Neural progenitor cell (in vitro differentiated cells): Measurements from ENCODE around the gene WDR93. TPM values are rescaled to one million over a fixed set of nuclear protein-coding genes. Genes with fewer than 3 reads are reported as not detected.

ENCODE experiments used
- DNase-seq: peaks from one replicate; pipeline ENCODE4 v3.0.0-alpha.2; 2016; ENCODE audit warnings: low spot score
- H2AFZ ChIP-seq: fragments of 200-600 bp; sonication (generic); replicated peaks from 2 replicates; pipeline ENCODE4 v1.6.1; 2016; ENCODE audit warnings: antibody characterized with exemption
- H3F3A ChIP-seq: fragments of 200-600 bp; sonication (generic); 2 replicates; pipeline ENCODE4 v1.6.1; 2016; ENCODE audit warnings: antibody characterized with exemption, low read depth
- H3K27ac ChIP-seq: fragments of 200-600 bp; sonication (generic); 2 replicates; pipeline ENCODE4 v1.5.1; 2016; ENCODE audit warnings: mild to moderate bottlenecking
- H3K27me3 ChIP-seq: fragments of 200-600 bp; sonication (generic); 2 replicates; pipeline ENCODE4 v1.6.1; 2016; ENCODE audit warnings: mild to moderate bottlenecking, moderate library complexity
- H3K36me3 ChIP-seq: fragments of 200-600 bp; sonication (generic); 2 replicates; pipeline ENCODE4 v1.5.1; 2016
- H3K4me1 ChIP-seq: fragments of 200-600 bp; sonication (generic); 2 replicates; pipeline ENCODE4 v1.6.1; 2016; ENCODE audit warnings: mixed run types
- H3K4me2 ChIP-seq: fragments of 200-600 bp; sonication (generic); 2 replicates; pipeline ENCODE4 v1.6.1; 2016
- H3K4me3 ChIP-seq: fragments of 200-600 bp; sonication (generic); 2 replicates; pipeline ENCODE4 v1.5.1; 2016
- H3K79me2 ChIP-seq: fragments of 200-600 bp; sonication (generic); 2 replicates; pipeline ENCODE4 v1.6.1; 2016; ENCODE audit warnings: low read depth
- H3K9ac ChIP-seq: fragments of 200-600 bp; sonication (generic); 2 replicates; pipeline ENCODE4 v1.6.1; 2016
- H3K9me3 ChIP-seq: fragments of 200-600 bp; sonication (generic); 2 replicates; pipeline ENCODE4 v1.5.1; 2016; ENCODE audit warnings: low read depth
- H4K20me1 ChIP-seq: fragments of 200-600 bp; sonication (generic); 2 replicates; pipeline ENCODE4 v1.6.1; 2016; ENCODE audit warnings: low read depth
- H3K27ac Mint-ChIP-seq: 3 replicates; pipeline ENCODE4 v1.8.0; 2021; ENCODE audit warnings: mixed read lengths
- H3K27me3 Mint-ChIP-seq: 2 replicates; pipeline ENCODE4 v1.8.0; 2022; ENCODE audit warnings: low read depth, mild to moderate bottlenecking, inconsistent platforms, moderate library complexity, mixed read lengths; ENCODE audit not compliant: insufficient read depth
- H3K36me3 Mint-ChIP-seq: 3 replicates; pipeline ENCODE4 v1.8.0; 2021; ENCODE audit warnings: mixed read lengths
- H3K4me1 Mint-ChIP-seq: 3 replicates; pipeline ENCODE4 v1.8.0; 2021; ENCODE audit warnings: mixed read lengths
- H3K4me3 Mint-ChIP-seq: 3 replicates; pipeline ENCODE4 v1.8.0; 2021; ENCODE audit warnings: mild to moderate bottlenecking, moderate library complexity, mixed read lengths
- H3K9me3 Mint-ChIP-seq: 3 replicates; pipeline ENCODE4 v1.8.0; 2020; ENCODE audit warnings: mixed read lengths
- EZH2 ChIP-seq: fragments of 200-600 bp; sonication (generic); IDR thresholded peaks from 2 replicates; pipeline ENCODE4 v1.6.1; 2017; ENCODE audit warnings: antibody characterized with exemption, mild to moderate bottlenecking, moderate library complexity
- EZH2phosphoT487 ChIP-seq: fragments of 200-600 bp; sonication (generic); IDR thresholded peaks from 2 replicates; pipeline ENCODE4 v1.6.1; 2017; ENCODE audit warnings: antibody characterized with exemption
- total RNA-seq: library from RNA; depleted of rRNA; stranded (reverse); fragments of >200 nt; gene quantifications from 2 replicates; pipeline ENCODE4 v1.2.3, GENCODE V29; 2015; ENCODE audit warnings: low replicate concordance
- TF ChIP-seq, protein P1 (sequence below): fragments of 200-600 bp; sonication (generic); IDR thresholded peaks from 2 replicates; pipeline ENCODE4 v1.5.1; 2017; ENCODE audit warnings: antibody characterized with exemption, mild to moderate bottlenecking

The WDR93 gene
- total RNA-seq, 1 donor from 2014 or later = 0.51 TPM

DNA sequence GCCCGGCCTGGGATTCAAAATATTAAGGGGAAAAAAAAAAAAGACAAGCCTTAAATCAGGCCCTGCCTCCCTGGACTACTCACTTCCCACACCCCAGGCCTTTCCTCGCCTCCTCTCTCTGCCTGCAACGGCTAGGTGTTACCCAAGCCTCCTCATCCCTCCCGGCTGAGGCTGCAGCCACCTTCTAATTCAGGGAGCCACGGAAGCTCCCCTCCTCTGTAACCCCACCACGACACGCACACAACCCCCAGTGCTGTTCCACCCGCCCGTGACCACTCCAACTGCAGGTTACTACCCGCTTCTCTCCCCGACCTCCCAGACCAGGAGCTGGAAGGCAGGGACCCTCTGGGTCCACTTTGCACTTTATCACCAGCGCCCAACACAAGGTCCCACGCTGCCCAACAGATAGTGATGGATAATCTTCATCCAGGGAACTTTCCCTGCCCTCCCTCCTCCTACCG is 36.3 kb upstream of the WDR93 start:
- peaks cover 3% of the 10 kb centered on the region for H3K4me1 ChIP-seq
- TF ChIP-seq, protein P1, sequence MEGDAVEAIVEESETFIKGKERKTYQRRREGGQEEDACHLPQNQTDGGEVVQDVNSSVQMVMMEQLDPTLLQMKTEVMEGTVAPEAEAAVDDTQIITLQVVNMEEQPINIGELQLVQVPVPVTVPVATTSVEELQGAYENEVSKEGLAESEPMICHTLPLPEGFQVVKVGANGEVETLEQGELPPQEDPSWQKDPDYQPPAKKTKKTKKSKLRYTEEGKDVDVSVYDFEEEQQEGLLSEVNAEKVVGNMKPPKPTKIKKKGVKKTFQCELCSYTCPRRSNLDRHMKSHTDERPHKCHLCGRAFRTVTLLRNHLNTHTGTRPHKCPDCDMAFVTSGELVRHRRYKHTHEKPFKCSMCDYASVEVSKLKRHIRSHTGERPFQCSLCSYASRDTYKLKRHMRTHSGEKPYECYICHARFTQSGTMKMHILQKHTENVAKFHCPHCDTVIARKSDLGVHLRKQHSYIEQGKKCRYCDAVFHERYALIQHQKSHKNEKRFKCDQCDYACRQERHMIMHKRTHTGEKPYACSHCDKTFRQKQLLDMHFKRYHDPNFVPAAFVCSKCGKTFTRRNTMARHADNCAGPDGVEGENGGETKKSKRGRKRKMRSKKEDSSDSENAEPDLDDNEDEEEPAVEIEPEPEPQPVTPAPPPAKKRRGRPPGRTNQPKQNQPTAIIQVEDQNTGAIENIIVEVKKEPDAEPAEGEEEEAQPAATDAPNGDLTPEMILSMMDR = no peak
- TF ChIP-seq EZH2 = no peak
- TF ChIP-seq EZH2phosphoT487 = no peak

DNA sequence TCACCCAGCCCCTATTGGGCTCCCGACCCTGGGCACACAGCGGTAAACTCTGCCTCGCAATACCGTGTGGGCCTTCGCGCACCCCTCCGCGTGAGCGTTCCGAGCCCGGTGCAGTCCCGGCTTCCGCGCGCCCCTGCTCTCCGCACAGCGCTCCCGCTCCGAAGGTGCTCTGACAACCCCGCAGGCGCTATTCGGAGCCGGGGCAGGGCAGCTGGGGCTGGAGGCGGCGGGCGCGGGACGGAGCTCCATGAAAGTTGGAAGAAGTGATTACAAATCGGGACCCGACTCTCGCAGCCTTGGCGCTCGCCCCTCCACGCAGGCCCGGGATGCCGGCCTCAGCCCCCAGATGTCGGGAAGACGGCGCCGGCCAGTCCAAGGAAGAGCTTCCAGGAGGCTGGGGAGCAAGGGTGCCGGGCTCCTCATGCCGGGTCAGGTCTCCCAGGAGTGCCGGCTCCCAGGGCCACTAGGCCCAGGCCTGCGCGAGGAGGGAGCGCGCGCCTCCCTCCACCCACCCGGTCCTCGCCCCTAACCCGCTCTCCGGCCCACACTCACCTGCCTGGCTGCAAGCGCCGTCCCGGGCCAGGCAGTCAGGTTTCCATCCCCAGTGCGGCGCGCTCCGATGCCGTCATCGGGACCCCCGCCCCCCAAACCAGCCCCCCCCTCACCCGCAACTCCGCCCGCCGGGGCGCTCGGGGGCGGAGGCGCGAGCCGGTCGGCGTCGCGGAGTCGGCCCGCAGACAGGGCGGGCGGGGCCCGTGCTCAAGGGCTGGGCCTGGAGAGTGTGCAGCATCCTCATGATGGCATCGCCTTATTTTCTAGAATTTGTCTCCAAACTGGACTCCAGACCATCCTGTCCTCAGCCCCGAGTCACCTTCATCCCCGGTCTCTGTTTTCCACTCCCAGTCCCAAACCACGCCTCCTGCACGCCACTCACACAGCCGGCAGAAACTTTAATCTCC is 35.5 kb upstream of the WDR93 start, which contains the start of gene KIF7:
Gene KIF7 (minus strand): TSS at position 621 of the 959 bp plus-strand sequence. CDS start 2,537 bp downstream, outside the sequence.
- TF ChIP-seq EZH2 = peak; percentile 55
- TF ChIP-seq, protein P1 = no peak
- peak; percentile 36 for TF ChIP-seq EZH2phosphoT487
- peaks cover 19% of the 10 kb centered on the region for H3K79me2 ChIP-seq
- no peaks in the 10 kb centered on the region for H3K9me3 ChIP-seq
- Mint-ChIP-seq H3K9me3 (no peaks in the 10 kb centered on the region), H3K27ac (peak within 1 kb of the TSS; percentile 14), H3K4me1 (peaks cover 17% of the 10 kb centered on the region), H3K4me3 (peak within 1 kb of the TSS; percentile 94), H3K27me3 (peaks cover 11% of the 10 kb centered on the region), H3K36me3 (peaks cover 8% of the 10 kb centered on the region)
- H4K20me1 ChIP-seq = peaks cover 3% of the 10 kb centered on the region
- H3F3A ChIP-seq = peaks cover 13% of the 10 kb centered on the region
- peaks cover 13% of the 10 kb centered on the region for H3K27me3 ChIP-seq
- peak; percentile 91 for DNase-seq
- H3K4me3 ChIP-seq = peak within 1 kb of the TSS; percentile 99
- no peaks in the 10 kb centered on the region for H3K36me3 ChIP-seq
- H3K27ac ChIP-seq = no peak within 1 kb of the TSS
- peaks cover 3% of the 10 kb centered on the region for H3K4me1 ChIP-seq
- peak within 1 kb of the TSS; percentile 79 for H3K9ac ChIP-seq
- H3K4me2 ChIP-seq = peak within 1 kb of the TSS; percentile 97
- peak within 1 kb of the TSS; percentile 98 for H2AFZ ChIP-seq

More for the DNA sequence above, 36.3 kb upstream of the WDR93 start:
- Histone ChIP-seq H3K9ac (peak overlapping the region; percentile 79), H2AFZ (peak overlapping the region; percentile 98), H4K20me1 (peaks cover 3% of the 10 kb centered on the region), H3K36me3 (no peaks in the 10 kb centered on the region), H3K27me3 (peaks cover 5% of the 10 kb centered on the region), H3K9me3 (no peaks in the 10 kb centered on the region), H3K27ac (no peak overlapping the region), H3K4me3 (peak overlapping the region; percentile 99), H3K4me2 (peak overlapping the region; percentile 97), H3K79me2 (peaks cover 19% of the 10 kb centered on the region), H3F3A (peaks cover 13% of the 10 kb centered on the region)
- H3K4me3 Mint-ChIP-seq = peak overlapping the region; percentile 94
- peaks cover 11% of the 10 kb centered on the region for H3K27me3 Mint-ChIP-seq
- peaks cover 12% of the 10 kb centered on the region for H3K36me3 Mint-ChIP-seq
- peaks cover 17% of the 10 kb centered on the region for H3K4me1 Mint-ChIP-seq
- no peak for DNase-seq
- H3K9me3 Mint-ChIP-seq = no peaks in the 10 kb centered on the region
- H3K27ac Mint-ChIP-seq = no peak overlapping the region

DNA sequence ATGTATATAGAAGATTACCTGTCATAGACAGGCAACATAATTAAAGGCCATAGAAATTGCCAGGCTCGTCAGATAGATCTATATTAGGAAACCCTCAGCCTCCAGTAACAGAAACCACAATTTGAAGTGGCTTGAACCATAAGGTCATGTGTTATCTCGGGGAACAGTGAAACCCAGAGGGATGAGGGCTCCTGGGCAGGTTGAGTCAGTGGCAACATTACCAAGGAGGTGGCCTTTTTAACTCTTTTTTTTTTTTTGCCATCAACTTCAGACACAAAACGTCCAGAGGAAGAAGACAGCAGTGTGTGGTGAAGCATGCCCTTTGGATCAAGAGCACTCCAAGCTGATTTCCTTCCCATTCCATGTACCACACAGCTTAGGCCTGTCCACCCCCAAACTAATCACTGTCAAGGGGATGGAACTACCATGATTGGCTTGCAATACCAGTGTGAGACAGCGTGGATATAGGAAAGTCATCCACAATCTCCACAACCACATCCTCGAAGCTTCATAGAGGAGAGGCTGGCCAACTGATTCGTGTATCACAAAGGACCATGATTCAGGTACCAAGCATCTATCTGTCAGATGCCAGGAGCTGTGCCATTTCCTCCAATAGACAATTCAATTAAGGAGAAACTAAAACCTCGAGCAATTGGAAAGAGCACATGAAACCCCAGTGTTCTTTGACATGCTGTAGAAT is 34.3 kb upstream of the WDR93 start:
- H3K4me1 ChIP-seq = peaks cover 3% of the 10 kb centered on the region
- H3K4me1 Mint-ChIP-seq = peaks cover 17% of the 10 kb centered on the region
- H3K4me2 ChIP-seq = no peak overlapping the region
- TF ChIP-seq, protein P1 = no peak
- no peak for TF ChIP-seq EZH2phosphoT487
- TF ChIP-seq EZH2 = no peak
- H3K9me3 Mint-ChIP-seq = no peaks in the 10 kb centered on the region
- H3K27ac ChIP-seq = no peak overlapping the region
- peaks cover 13% of the 10 kb centered on the region for H3F3A ChIP-seq
- no peak overlapping the region for H3K4me3 ChIP-seq
- H3K27me3 ChIP-seq = peaks cover 25% of the 10 kb centered on the region
- peaks cover 19% of the 10 kb centered on the region for H3K27me3 Mint-ChIP-seq
- no peak overlapping the region for H3K9ac ChIP-seq
- H3K79me2 ChIP-seq = peaks cover 19% of the 10 kb centered on the region
- no peak overlapping the region for H2AFZ ChIP-seq
- H3K9me3 ChIP-seq = no peaks in the 10 kb centered on the region
- H3K36me3 Mint-ChIP-seq = peaks cover 7% of the 10 kb centered on the region
- DNase-seq = no peak
- H4K20me1 ChIP-seq = peaks cover 3% of the 10 kb centered on the region
- no peaks in the 10 kb centered on the region for H3K36me3 ChIP-seq
- H3K4me3 Mint-ChIP-seq = peak overlapping the region; percentile 94
- H3K27ac Mint-ChIP-seq = no peak overlapping the region
